ENCODE results near the gene CELF5. TPM values are rescaled to one million over a fixed set of nuclear protein-coding genes. Genes with fewer than 3 reads are reported as not detected.
A peak's percentile ranks its signal among the peaks of the same experiment; 100 is the strongest.

CELF5 gene
- total and polyA plus RNA-seq, 9 of the 15 experiments (the other 6 are each of a cell fraction or from before 2014, with no cell fraction given) = 0.01 to 0.56 (median 0.22) TPM

- TF ChIP-seq ZFPM2 (CRISPR knock-in tag; IDR thresholded peaks at IDR 0.05) (no peak), ZZZ3 (IDR thresholded peaks at IDR 0.05) (no peak), FOXP4 (CRISPR knock-in tag; IDR thresholded peaks at IDR 0.05; ENCODE audit: borderline replicate concordance) (no peak), ZBTB5 (IDR thresholded peaks at IDR 0.05) (no peak), NRF1 (conservative IDR thresholded peaks at IDR 0.05 in 1 of 2, IDR thresholded peaks at IDR 0.05 in 1 of 2) (no peak)
Observed at GRCh38 chr19:3245050-3245449, 20.6 kb downstream of the CELF5 start (continued).

- no peak for FAIRE-seq
- intact Hi-C loops (cut with micrococcal nuclease) = no loop called here
Observed at GRCh38 chr19:3248728-3249326, 24.4 kb downstream of the CELF5 start.

More at GRCh38 chr19:3248728-3249326, 24.4 kb downstream of the CELF5 start:
- Histone ChIP-seq H3K4me3 (no peak overlapping the region), H3K36me3 (ENCODE audit: control insufficient read depth, insufficient read depth, low read length) (no peaks in the 10 kb centered on the region), H3K9me3 (replicated peaks; ENCODE audit: control insufficient read depth, insufficient read depth, low read depth, low read length) (peaks cover 2% of the 10 kb centered on the region; the same call in 1 of the 2 replicates), H3K4me2 (ENCODE audit: insufficient read depth, low read length) (0 out of 2 replicates have a peak overlapping the region, but pooled peaks have one; percentile 46), H3K9ac (ENCODE audit: insufficient read depth in 1 of 2, low read depth in 2 of 2, low read length in 2 of 2) (peak overlapping the region in 1 of 2 experiments; percentile 27; a peak in 1 of 4 replicates), H2AFZ (ENCODE audit: low read depth, low read length) (no peak overlapping the region), H3K4me1 (replicated peaks in 1 of 2; ENCODE audit: control insufficient read depth in 2 of 2, insufficient read depth in 2 of 2, low read length in 2 of 2) (peaks cover 0 to 9% of the 10 kb centered on the region in 2 experiments; a peak in 3 of 5 replicates), H3K79me2 (ENCODE audit: control insufficient read depth, insufficient read depth, low read length) (no peaks in the 10 kb centered on the region), H3K27me3 (ENCODE audit: control insufficient read depth in 2 of 2, insufficient read depth in 2 of 2, low read length in 2 of 2) (peaks cover 0 to 17% of the 10 kb centered on the region in 2 experiments; a peak in 3 of 5 replicates), H3K27ac (ENCODE audit: extremely low read depth, low read depth, low read length) (no peak overlapping the region), H3K9me1 (ENCODE audit: control insufficient read depth, insufficient read depth, low read length) (no peaks in the 10 kb centered on the region), H4K20me1 (replicated peaks; ENCODE audit: control insufficient read depth, insufficient read depth, low read length) (peaks cover 6% of the 10 kb centered on the region; the same call in 1 of the 2 replicates)
- DNase-seq (ENCODE audit: extremely low read depth in 1 of 4, low spot score in 3 of 4) (no peak), ATAC-seq (no peak)
- WGBS (ENCODE audit: insufficient coverage, low coverage, missing lambda C conversion rate) = 3% methylated on average over 14 of the region's 14 CpGs
- TF ChIP-seq ZNF512 (tag; IDR thresholded peaks at IDR 0.05) = peak; percentile 70
- no peak for TF ChIP-seq SRSF3 (IDR thresholded peaks at IDR 0.05; ENCODE audit: insufficient read depth, low read length)
- no peak for TF ChIP-seq DIDO1 (tag; IDR thresholded peaks at IDR 0.05; ENCODE audit: low read depth)
- no TSS peak for BruUV-seq (replicated peaks)
- POLR2A ChIA-PET = interaction anchor here (0.5 to 0.8 kb wide), 5 partner anchors 12 to 1374 kb away, joined by 3 to 4 read pairs (median 3); no protein-coding TSS in a partner anchor
- in situ Hi-C loops (cut with MboI) = no loop called here
- CTCF ChIA-PET (ENCODE audit: low intra/inter-chr PET ratio) = no interaction called here

Data from K562 (cell line).